GM19328 (cell line): ENCODE results near the gene GOLGB1.
"Not testable (repeated sequence)": the region's sequence is repeated elsewhere in the genome, so short reads cannot be mapped to it uniquely, and the experiment has no call there.

ENCODE experiments used
- ATAC-seq: cut with Tn5 transposase; IDR thresholded peaks from one replicate; pipeline ENCODE4 v1.9.1; 2021; ENCODE audit warnings: mild to moderate bottlenecking, moderate library complexity; ENCODE audit not compliant: unreplicated experiment

GOLGB1 gene

DNA sequence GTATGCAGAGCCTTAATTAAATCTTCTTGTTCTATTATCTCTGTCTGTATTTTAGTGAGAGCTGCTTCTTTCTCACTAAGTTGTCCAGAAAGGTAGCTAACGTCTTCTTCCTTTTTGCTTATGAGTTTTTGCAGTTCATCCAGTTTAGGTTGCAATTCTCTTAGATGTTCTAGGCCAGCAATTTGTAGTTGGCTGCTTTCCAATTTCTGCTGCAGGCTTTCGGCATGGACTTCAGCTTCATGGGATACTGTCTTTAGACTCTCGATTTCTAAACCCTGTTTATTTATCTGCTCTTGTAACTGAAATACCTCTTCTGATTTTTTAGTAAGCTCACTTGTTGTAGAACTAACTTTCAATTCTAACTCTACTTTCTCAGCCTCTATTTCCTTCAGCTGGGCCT, 53.4 kb downstream of the GOLGB1 start:
- ATAC-seq = no peak

DNA sequence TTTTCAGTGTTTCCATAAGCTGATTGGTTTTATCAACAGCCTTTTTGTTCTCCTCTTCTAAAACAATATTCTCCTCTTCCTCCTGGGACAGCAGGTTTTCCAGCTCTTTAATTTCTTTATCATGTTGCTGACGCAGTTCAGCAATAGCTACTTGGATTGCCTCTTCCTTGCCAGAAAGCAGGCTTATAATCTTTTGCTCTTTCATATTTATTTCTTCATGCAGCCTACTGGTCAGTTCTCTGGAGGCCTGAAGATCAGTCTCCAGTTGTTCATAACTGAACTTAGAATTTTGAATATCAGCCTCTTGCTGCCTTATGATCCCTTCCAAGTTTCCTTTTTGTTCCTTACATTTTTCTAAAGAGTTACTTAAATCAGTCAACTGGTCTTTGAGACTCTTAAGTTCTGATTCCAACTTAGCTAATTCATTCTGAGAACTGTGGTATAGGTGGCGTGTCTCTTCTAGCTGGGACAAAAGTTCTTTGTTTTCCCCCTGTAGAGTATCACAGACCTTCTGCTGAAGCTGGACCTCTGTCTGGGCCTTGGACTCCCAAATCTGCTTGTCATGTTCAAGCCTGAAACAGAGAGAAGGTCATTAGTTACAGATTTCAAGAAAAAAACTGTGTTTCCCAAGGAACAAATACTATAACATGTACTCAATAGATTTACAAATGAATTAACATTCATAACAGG, 57.4 kb downstream of the GOLGB1 start:
- ATAC-seq = no peak

DNA sequence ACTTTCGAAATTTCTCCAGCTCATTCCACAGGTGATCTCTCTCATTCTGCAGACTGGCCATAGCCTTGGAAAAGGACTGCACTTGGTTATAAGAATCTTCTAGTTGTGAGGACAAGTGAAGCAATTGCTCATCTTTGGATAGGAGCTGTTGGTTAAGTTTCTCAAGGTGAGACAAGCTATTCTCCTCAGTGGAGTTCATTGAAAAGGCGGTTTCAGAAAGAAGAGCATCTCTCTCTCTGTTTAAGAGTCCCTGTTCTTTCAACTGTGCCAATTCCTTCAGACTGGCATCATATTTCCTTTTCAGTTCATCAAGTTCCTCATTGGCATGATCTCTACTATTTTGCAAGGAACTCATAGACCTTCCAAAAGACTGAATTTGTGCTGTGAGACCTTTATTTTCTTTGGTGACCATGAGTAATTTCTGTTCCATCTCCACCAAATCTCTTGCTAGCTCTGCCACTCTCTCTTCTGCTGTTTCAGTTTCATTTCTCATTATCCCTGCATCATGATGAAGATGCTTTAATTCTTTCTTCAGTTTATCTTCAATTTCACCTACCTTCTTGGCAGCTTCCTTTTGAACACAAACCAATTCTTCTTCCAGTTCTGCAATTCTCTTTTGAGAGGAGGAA, 58.6 kb downstream of the GOLGB1 start:
- no peak for ATAC-seq

DNA sequence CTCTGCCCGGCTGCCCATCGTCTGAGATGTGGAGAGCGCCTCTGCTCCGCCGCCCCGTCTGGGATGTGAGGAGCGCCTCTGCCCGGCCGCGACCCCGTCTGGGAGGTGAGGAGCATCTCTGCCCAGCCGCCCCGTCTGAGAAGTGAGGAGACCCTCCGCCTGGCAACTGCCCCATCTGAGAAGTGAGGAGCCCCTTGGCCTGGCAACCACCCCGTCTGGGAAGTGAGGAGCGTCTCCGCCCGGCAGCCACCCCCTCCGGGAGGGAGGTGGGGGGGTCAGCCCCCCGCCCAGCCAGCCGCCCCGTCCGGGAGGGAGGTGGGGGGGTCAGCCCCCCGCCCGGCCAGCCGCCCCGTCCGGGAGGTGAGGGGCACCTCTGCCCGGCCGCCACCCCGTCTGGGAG, 60.8 kb downstream of the GOLGB1 start:
- ATAC-seq = not testable (repeated sequence)

DNA sequence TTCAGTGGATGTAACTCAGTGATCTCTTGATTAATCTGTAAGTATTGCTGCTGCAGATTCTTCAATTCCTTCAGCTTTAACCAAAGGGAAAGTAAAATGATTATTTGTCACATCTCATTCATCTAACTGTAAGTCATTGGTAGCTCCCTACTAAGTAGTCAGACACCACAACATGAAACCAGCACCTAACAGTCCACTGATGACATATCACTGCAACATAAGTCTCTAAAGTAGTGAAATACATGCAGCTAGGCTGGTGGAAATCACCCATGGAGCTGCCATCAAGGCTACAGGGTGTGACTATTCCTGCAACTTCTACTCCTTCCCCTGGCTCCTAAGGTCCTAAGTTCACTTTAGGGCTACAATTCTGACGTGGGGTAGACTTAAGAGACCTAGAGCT, 67.7 kb downstream of the GOLGB1 start:
- no peak for ATAC-seq

DNA sequence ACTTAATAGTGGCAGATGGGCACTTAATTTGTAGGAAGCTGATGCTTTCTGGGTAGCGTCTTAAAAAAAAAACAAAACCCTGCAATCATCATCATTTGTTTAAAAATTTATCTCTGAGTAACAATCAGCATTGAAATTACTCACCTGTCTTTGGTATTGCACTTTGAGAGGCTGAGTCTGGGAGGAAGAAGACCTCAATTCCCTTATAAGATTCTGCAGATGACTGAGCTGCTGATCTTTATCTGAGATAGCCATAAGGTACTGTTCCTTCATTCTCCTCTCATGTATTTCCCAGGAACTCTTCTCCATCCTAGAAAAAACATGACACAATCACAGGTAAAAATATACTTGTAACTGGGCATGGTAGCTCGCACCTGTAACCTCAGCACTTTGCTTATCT, 72.4 kb downstream of the GOLGB1 start:
- ATAC-seq = no peak

DNA sequence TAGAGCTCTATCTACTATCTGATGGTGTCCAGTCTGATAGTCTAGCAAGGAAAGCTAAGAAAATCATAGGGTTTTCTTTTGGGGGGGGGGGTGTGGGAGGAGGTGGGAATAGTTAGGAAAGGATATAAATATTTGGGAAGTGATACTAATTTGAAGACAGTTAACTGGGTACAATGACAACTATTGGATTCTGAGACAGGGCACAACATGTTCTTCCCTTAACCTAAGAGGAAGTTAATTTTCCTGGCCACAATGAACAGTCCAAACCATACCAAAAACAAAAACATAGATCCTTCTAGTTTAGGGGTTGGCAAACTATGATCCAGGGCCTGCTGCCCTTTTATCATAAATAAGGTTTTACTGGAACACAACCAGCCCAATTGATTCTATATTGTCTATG, 78.9 kb downstream of the GOLGB1 start:
- no peak for ATAC-seq

DNA sequence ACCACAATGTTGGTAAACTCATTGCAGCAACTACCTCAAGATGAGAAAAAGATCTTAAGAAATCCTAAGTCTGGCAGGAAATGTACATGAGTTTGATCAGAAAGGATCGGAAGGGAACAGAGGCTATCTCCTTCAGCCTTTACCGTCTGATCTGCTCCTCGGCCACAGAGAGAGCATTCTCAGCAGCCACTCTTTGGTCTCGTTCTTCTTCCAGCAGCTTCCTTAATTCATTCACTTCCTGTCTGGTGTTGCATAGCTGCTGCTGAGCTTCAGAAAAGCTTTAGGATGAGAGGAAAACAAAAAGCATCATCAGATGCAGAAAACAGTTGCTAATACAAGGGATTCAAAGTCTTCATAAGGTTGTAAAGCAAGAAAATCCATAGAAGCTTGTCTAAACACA, 82.2 kb downstream of the GOLGB1 start:
- ATAC-seq = no peak

DNA sequence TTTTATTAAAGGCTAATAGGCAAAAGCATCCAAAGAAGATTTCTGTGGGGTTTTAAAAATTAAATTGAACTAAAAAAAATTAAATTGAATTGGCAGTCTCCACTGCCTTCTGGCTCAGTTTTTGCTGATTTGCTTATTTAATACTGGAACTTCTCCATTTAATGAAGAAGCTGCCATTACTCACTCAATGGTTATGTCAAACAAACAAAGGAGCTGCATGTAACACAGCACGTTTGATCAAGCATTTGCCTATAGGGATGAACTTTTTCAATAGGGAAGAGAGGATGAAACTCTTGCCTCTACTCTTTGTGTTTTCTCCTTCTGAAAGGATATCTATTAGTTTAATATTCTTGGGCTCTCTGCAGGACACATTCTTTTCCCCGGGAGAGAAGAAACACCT, 84.1 kb downstream of the GOLGB1 start:
- ATAC-seq = no peak

DNA sequence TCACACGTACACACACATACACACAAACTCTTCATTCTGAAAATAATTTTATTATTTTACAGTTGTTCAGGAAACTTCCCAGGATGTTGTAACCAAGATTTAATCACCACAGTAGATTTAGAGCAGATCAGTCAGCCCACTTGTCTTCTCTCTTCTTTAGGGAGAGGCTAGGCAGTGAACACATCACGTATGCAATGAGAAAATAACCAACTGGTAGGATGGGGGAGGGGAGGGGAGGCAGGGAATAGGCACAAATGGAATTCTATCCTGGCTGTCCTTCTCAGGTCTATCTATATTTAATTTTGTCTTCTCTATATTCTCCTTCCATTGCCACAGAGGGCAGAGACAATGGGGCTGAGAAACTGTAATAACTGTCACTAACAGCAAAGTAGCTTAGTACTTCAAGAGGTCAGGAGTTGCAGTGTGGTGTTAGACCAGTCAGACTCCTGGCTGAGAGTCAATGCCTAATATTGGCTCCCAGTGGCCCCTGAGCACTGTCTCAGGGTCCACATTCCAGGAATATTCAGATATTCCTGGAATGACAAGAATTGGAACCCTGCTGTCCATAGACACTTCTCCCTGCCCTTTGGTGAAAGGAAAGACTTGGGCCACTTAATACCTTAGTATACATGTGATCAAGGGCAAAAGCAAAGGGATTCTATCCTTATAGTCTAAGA, 86.2 kb downstream of the GOLGB1 start:
- no peak for ATAC-seq

DNA sequence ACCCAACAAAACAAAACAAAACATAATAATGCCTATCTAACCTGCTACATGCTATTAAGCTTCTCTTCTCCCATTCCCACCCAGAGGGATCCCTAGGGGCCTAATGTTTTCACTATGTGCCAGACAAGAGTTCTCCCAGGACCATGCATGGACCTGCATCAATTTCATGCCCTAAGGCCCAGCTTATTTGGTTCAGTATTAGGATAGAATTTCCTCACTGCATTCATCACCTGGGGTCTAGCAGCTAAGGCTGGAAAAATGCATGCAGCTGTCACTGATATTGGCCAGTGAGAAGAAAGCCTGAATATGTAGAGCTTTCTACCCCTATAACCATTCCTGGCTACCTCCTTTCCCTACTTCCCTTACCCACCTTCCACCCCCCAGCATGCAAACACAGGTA, 86.8 kb downstream of the GOLGB1 start:
- ATAC-seq = no peak

DNA sequence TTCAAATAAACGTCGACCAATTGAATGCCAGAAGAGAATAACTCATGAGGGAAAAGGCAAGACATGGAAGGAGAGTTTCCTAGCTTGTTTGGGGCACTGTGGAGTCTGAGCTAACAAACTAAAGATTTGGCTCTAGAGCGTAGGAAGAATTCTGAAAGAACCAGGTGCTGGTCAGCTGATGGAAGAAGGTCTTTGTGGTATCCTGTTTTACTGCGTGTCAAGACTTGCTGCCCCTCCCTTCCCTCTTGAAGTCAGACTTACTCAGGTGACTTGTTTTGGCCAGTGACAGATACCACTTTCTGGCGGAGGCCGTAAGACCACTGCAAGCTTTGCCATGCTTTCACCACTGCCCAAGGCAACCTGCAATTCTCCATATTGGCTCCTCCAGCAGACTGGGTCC, 88.2 kb downstream of the GOLGB1 start:
- no peak for ATAC-seq

DNA sequence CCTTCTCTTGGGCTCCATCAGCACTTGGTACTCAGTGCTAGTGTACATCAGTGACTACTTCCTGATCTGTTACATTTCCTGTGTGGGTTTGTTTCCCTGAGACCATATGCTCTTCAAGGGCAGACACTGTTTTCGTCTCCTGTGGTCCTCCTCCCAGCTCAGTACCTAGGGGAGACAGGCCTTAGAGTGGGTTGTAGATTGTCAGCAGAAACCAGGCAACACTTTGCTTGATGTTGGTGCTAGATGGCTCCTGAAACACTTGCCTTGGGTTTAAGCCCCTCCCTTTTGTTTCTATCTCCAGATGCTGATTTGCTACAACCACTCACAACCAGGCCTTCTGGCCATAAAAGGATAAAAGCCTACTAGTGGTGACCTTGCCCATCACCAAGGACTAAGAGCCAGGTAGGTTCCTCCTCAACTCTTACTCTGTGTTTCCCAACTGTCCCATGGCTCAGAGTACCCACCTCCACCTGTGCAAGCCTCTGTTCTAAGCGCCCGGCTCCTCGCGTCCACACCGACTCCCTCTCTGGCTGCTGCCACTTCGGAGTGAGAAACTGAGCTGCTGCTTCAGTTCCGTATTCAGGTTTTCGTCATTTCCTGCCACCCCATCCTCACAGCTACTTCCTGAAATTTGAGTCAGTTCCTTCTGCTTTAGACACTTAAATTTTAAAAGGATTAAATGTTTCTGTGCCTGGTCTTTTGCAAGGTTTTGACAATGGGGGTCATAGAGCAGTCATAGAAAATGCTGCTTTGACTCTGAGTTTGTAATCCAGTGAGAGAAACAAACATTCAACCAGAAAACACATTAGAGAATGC, 89.0 kb downstream of the GOLGB1 start, which contains the start of gene HCLS1:
Gene HCLS1 (minus strand): TSS at position 548 of the 816 bp plus-strand sequence. CDS start 2,556 bp downstream, outside the sequence.
- peak; percentile 85 for ATAC-seq

DNA sequence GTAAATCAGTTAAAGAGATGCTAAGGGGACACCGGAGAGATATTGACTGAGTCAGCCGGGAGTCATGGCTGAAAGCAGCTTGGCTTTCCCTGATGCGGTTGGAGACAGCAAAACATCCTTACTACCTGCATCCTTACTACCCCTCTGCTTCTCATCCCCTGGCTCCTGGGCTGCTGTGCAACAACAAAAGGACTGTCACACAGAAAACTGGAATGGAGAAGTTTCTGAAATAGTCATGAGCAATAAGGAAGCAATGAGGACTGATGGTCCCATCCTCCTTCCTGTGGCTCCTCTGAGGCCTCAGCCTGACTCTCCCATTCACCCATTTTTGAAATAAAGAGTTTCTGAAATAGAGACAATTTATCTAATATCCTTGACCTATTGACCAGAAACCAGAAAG, 90.0 kb downstream of the GOLGB1 start:
- ATAC-seq = no peak

DNA sequence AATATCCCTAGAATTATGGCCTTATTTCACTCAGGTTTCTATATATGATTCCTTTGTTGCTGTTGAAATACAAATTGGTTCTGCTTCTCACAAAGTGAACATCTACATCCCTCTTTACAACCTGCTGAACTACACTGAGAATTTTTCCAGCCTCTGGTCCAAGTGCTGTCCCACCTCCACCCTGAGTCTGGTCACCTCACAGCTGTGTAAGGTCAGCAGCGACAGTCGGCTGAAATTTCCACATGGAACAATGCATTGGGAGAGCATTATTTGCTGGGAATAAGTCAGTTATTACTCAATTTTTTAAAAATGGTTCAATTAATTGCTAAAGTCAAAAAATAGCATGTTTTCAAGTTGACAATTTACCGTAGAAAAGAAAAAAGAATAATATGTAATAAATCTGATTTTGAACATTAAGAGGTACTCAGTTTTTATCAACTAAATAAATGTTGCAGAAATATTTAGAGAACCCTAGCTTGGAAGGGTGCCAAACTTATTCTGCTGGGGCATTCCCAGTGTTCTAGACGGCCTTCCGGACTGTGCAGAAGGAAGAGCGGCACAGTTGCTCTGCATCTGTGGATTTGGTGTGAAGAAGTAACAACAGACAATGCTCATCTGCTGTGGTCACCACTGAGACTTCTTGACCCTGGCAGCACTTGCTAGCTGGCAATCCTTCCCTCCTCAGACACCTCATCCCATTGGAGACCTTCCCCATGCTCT, 90.7 kb downstream of the GOLGB1 start:
- ATAC-seq = no peak

DNA sequence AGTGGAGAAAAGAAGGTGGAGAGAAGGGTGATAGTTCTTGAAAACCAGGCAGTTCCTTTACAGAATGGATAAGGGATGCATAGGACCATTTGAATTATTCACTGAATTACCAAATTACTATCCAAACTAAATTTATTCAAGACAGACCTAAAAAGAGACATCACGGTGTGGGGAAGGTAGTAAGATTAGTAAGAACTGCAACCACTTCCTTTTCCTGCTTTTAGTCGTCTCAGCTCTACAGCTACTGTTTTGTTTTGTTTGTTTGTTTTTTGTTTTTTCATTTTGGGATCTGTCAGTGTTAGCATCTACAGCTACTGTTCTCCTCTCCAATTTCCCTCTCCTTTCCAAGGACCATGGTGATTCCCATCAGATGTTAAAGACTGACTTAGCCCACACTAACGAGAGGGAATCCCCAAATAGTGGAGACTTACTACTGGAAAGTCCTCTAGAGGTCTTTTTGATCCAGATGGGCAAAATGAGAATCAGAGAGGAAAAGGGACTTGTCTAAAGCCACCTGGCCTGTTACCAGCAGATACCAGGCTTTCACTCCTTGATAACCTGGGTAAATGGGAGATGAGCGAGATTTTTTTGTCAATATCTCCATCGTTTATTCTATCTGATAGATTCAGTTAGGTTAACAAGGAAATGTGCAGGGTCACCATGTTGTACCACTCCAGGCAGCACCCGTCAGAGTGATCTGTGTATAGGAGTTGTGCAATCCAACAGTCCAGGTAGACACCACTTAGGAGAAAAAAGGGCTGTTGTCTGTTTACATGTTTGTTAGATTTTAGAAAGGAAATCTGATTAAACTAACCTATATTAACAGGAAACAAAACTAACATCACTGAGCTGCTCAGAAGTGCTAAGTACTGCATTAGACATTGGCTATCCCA, 94.8 kb downstream of the GOLGB1 start:
- ATAC-seq = peak; percentile 62

DNA sequence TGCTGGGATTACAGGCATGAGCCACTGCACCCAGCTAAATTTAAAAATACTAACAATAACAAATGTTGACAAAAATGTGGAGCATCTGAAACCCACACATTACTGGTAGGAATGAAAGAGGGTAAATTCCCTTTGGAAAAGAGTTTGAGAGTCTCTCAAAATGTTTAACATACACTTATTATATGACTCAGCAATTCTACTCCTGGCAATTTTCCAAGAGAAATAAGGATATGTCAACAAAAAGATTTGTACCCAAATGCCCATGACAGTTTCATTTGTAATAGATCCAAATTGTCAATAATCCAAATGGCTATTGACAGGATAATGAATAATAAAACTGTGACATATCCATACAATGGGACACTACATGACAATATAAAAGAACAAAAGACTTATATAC, 97.9 kb downstream of the GOLGB1 start:
- no peak for ATAC-seq

DNA sequence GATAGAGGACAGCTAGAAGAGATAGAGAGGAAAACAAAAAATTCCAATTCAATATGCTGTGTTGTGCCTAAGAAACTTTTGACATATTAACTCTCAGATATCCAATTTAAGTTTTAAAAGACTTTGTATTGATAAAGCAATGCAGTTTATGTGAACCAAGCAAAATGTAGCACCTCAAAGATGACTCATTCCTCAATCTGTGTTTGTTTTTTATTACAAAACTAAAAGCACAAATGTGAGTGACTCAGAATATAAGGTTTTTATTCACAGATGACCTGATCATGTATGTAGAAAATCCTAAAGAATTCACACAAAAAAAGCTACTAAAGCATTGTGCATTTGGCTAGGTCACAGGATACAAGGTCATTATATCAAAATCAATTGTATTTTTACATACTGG, 99.9 kb downstream of the GOLGB1 start:
- ATAC-seq = no peak

DNA sequence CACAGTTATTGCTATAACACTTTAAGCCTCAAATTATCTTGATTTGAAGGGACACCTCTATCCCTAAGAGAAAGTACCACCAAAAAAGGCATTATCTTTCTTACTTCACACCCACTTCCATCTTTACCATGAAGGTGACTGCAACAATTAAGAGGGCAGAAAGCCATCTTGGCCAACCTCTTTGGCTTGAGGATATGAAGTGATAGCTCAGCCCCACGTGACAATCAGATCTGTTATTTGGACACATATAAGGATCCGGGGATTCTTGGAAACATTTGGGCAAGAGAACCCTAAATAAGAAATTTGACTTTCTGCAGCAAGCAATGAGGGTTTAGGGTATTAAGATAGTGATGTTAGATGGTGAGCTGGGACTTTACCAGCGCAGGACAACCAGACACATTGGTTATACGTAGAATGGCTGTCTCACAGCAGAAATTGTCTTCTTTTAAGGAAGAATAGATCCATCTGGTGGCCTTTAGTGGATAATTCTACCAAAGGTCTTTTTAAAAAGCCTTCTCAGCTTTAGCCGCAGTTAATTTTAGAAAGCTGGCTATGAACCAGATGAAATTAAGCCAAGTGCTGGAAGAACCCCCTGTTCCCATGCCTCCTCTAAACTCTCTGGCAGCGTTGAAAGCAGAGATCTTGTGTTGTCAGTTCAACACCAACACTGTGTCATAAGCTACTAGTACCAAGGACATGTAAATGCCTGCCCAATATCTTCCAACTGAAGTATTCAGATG, 101.2 kb downstream of the GOLGB1 start:
- no peak for ATAC-seq
